GM18498 (cell line): Measurements from ENCODE around the gene CCDC141.

Experiments
- ATAC-seq: cut with Tn5 transposase; IDR thresholded peaks from one replicate; pipeline ENCODE4 v1.9.1; 2021; ENCODE audit warnings: mild to moderate bottlenecking, moderate library complexity; ENCODE audit not compliant: unreplicated experiment

CCDC141 gene

DNA sequence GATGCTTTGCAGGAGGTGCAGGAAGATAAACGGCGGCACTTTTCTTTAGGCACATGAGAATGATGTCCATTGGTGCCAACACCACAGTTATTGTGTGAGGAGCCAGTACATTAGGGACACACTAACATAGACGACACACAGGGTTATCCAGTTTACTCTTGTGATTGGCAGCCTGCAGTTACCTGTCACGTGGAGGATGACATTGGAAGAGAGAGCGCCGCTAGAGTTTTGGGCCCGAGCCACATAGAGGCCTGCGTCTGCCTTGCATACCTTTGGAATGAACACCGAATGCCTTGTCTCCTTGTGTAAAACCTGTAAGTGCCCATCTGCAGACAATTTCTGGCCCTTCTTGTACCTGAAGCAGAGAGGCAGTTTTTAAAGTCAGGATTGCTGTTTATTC lies 215.9 kb downstream of the CCDC141 start:
- ATAC-seq = no peak

DNA sequence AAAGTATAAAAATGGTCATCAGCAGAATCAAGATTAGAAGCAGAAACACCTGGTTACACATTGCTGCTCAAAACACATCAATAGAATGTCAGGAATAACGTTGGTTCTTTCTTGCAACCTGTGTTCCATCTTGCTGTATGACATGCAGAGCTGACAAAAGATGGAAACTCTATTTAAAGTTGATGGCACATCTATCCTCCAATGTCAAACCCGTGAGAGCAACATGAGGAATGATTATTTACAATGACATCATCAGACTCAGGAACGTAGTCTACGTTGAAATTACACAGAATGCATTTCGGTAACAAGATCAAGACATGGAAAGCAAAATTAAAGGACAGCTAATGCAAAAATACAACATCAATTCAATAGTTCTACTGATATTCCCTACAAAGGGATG lies 216.6 kb downstream of the CCDC141 start:
- ATAC-seq = no peak

DNA sequence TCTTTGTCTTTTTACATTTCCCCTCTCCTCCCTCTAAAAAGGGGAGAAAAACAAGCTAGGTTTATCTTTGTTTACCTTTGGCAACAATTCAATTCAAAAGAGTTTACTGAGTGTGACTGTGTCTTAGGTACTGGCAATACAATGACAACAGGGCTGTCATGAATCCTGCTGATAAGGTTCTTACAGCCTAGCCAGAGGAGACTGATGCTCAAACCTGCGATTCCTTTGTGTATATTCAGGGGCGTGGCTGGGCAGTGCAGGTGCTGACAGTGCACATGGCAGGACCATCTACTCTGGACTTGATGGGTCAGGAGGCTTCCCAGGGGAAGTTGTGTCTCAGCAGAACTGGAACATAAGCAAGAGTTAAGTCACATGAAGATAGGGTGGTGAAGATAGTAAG lies 219.5 kb downstream of the CCDC141 start:
- ATAC-seq = no peak

DNA sequence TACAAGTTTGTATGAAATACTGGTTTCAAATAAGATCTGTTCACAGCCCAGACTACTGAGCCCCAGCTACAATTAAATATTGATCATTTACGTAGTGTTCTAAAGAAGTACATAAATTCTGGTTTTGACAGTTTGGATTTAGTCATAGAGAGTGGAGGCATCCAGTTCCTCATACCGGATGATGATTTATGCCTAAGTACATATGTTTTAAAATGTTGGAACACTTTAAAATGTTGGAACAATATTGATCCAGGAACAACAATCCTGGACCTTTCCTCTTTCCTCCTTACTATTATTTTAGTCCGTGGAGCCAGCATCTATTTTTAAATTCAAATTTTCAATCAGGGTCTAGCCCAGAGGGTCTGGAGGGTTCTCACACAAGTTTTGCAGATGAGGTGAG lies 220.0 kb downstream of the CCDC141 start:
- no peak for ATAC-seq

DNA sequence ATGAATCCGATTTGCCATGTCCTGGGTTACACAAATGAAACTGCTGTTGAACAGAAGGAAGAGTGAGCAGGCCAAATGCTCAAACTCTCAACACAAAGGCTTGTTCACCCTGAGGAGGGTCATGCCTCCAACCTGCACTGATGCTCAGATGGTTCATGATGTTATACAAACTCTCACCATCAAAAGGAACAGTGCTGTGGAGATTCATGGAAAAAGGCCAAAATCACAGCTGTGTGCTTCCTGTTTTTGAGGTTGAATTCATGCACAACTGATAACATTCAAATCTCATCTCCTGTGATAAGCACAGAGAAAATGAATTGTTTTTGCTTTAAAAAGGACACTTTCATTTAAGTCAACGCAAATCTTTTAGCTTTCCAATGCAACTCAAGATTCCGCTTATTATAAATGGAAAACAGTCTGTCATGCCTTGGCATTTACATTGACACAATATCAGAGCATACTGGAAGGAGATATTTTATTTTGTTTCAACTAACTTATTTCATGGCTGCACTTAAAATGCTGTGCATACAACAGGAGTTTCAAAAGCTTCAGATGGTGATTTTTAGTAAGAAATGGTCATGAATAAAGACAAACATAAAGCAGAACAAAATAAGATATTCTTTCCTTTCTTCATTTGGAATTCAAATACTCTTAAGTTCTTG lies 220.5 kb downstream of the CCDC141 start:
- ATAC-seq = no peak

DNA sequence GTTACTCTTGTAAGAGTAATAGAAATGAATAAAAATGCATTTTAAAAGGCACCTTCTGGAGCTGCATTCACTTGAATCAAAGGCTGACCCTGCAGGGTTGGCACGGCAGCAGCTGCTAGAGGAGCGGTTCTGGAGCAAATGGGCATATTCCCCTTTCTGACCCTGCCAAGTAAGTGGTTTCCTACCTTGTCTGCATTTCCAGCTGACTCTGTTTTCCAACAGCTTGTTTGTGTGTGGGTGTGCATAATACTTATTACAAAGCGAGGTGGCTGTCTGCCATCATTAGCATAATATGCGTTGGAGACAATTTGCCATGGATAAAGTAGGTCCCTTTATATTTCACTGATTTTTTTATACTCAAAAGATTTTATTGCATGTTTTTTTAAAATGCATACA lies 221.5 kb downstream of the CCDC141 start:
- ATAC-seq = no peak

DNA sequence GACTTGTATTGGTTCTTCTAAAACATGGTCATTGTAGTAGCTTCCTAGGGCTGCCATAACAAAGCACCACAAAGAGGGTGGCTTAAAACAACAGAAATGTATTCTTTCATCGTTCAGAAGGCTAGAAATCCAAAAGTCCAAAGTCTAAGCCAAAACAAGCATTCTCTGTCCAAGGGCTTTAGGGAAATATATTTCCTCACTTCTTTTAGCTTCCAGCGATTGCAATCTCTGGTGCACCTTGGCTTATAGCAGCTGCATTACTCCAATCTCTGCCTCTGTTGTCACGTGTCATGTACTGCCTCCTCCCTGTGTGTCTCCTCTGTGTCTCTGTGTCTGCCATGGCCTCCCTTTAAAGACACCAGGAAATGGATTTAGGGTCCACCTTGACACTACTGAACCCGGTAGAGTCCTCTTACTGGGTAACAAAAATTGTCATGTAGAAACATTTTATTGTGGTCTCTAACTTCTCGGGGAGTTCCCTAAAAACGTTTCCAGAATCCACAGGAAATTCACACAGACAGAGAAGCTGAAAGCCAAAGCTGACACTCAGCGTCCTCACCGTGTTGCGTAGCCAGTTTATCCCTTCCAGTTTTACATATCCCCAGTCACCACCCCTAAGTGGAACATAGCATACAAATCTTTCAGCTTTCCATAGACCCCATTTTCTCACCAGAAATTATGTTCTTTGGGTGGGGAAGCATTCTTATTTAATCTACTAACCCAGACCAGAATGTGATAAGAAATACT lies 222.0 kb downstream of the CCDC141 start:
- ATAC-seq = no peak

DNA sequence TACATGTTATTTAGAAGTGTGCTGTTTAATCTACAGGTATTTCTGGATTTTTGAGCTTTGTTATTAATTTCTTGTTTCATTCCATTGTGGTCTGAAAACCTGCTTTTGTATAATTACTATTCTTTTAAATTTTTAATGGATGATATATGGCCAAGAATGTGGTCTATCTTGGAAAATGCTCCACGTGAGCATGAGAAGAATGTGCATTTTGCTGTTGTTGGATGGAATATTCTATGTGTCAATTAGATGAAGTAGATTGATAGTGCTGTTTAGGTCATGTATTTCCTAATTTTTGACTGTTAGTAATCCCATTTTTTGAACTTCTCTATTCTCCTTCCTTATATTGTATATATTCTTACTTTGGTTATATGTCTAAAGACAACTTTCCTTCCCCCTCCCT lies 222.8 kb downstream of the CCDC141 start:
- ATAC-seq = no peak

DNA sequence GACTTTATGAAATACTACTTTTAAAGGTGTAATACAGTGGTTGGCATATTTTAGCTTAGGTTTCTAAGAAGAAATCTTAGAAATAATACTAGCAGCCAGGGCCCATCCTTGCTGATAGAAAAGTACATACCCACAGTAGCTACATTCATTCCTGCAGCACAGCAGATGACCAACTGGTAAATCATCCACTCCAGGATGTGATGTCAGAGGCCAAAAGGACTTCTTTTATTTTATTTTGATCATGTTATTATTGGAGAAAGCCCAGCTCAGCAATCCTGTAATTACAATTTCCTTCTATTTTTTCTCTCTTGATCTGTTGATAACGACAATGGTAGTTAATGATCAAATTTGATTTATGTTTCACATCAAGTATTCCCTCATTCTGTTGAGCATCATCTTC lies 224.8 kb downstream of the CCDC141 start:
- no peak for ATAC-seq

DNA sequence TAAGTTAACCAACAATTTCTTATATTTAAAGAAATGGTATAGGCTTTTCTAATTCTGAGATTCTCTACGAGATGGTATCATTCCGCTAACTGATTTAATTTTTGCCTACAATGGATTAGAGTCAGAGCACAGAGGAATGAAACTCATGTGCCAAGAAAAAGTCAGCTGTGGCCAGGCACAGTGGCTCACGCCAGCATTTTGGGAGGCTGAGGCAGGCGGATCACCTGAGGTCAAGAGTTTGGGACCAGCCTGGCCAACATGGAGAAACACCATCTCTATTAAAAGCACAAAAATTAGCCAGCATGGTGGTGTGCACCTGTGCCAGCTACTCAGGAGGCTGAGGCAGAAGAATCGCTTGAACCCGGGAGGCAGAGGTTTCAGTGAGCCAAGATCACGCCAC lies 225.8 kb downstream of the CCDC141 start:
- ATAC-seq = no peak

DNA sequence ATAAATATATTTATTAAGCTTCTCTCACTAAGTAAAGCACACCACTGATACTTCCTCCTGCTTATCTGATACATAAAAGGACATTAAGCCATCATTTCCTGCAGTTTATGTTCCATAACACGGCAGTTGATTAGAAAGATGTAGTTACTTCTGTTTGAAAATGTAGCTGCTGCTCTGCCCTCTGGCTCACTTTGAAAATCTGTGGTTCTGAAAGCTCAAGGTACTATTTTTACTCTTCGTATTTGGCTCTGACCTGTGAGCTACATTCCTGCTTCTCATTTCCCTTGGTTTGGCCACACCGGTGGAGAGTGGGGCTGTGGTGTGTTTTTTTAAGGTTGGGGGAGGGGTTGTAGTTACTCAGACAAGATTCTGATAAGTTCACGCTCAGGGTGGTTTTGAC lies 229.9 kb downstream of the CCDC141 start:
- peak; percentile 87 for ATAC-seq

DNA sequence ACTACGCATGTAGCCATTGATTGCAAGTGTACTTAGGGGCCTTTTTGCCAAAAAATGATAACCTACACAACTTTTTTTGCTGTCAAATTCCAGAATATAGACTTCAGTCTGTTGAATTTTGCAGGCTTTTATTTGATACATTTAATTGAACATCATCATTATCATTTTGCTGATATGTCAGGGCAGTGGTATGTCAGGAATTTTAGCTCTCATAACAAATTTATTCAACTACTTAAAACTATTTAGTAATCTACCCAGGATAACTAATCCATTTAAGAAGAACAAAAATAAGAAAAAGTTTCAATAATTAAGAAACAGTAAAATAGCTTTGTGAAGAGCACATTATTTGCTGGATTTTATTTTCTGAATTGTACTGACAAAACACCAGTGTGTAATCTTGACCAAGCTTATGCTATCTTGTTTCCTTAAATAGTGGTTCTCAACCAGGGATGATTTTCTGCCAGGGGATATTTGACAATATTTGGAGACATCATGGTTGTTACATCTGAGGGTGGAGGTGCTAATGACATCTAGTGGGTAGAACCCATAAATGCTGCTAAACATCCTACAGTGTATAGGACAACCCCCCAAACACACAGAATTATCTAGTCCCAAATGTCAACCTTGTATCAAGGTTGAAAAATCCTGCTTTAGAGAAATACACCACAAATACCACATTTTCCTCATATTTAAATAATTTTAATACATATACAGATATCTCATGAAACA lies 230.6 kb downstream of the CCDC141 start:
- ATAC-seq = peak; percentile 37

DNA sequence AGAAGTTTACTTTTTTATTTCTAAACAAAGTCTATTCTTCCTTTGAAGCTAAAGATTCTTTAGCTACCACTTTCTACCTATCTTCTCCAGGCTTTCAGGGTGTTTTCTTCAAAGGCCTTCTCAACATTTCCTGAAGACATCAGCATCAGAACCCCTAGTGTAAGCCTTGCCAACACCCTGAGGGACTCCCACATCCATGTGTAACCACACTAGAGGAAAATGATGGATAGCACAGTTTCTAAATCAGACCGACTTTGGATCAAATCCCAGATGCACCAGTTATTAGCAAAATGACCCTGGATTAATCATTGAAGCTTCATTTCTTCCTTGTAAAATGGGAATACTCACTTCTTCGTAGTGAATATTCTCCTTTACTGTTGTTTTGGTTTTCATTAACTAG lies 238.0 kb downstream of the CCDC141 start:
- ATAC-seq = no peak

DNA sequence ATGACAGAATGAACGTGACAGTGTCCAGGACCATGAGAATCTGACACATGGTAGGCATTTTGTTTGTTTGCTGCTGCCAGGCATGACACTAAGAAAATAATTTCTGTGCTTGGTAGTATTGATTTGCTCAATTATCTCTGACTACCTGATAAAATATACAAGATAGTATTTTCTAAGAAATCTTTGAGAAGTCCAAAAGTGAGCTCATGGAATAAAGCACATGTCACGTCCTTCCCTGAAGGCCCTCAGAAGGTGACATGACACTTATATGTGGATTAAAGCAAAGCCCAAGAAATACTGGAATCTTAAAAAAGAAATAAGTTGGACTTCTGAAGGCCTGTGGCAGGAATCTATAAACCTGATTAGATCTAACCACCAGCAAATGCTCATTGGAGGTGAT lies 238.9 kb downstream of the CCDC141 start:
- no peak for ATAC-seq

DNA sequence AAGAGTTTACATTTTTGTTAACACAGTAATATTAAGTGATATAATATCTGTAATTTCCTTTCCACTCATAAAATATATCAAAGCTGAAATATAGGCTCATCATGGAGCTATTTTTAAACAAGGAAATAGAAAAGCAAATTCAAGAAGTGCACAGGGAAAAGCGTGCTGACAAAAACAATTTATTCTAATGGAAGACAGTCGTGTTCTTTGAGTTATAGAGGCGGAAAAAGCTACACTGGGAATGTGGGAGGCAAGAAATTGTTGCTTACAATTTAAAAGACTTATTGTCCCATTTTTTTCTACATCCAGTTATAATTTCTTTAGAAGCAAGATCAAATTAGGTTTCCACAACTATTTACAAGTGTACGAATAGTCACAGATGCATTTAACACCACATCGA lies 239.5 kb downstream of the CCDC141 start:
- no peak for ATAC-seq

DNA sequence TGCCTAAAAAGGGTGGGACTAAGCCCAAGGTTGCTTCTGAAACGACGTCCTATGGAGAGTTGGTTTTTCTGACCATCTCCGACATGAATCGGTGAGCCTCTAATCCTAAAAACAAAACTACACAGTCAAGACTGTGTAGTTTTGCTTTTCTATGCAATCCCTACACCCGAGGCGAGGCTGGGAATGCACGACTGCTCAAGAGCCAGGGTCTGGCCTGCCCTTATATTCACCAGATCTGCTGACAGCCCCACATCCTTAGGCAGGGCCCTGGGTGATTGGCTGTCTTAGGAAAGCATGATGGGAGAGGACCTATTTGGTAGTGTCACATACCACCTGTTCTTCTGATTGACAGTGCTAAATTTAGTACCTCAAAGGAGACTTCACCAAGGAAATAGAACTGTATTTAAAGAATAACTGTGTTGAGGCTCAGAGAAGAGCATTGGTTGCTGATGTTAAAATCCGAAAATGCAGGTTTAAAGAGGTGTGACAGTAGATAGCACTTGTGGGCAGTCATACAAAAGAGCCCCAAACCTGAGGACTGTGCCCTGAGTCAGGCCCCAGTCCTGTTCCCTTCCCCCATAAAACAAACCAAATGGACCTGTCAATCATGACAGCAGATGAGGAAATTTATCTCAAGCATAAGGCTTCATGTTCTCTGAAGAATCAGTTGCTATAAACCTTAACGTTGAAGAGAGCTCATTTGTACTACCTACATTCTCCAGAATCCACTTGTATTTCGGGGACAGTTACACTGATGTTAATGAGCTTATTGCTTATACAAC lies 242.5 kb downstream of the CCDC141 start, which contains the start of gene TTN:
TSS of gene TTN (minus strand) at position 197 of the 782 bp plus-strand sequence. CDS start 2,781 bp downstream, outside the sequence.
- ATAC-seq = no peak

DNA sequence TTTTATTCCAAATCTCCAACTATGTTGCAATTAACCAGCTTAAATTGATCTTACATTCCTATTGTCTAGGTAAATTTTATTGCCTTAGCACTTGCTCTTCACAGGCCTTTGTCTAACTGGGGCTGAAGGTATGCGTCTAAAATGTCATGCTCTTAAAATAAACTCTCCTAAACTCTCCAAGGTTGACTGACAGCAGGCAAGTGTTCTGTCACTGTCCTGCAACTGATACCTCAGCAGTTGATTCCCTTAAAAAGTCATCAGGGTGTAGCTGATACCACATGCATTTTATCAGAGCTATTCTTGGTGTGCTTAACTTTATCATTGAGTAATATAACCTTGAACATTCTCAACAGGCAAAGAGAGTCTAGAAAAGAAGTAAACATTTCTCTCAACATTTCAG lies 243.4 kb downstream of the CCDC141 start:
- no peak for ATAC-seq

DNA sequence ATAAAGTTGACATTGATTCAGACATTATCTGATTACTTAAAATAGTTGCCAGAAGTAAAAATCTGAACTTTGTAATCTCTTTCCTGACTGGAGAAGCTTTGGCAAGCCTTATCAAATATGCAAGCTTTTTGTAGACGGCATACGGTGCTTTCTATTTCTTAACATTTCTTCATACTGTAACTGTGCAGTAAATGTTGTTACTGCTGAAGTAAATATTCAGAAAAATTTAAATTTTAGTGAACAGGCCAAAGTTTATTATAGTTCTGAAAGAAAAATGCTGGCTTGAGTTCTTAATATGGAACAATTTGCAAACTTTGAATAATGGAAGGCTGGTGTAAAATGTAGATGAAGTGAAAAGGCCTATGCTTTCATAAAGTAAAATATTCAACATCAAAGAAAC lies 244.5 kb downstream of the CCDC141 start:
- no peak for ATAC-seq

DNA sequence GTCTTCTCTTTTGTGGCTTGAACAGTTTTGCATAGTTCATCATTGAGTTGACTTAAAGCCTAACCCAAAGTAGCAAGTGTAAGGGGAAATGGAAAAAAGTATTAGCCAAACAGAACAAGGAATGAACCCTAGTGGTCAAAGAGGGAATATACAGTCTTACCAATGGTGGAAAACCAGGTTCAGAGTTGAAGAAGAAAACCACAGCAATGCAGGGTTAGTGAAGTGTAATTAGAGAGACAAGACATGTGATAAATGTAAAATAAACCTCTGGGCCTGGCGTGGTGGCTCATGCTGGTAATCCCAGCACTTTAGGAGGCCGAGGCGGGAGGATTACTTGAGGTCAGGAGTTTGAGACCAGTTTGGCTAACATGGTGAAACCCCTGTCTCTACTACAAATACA lies 245.1 kb downstream of the CCDC141 start:
- peak; percentile 62 for ATAC-seq

DNA sequence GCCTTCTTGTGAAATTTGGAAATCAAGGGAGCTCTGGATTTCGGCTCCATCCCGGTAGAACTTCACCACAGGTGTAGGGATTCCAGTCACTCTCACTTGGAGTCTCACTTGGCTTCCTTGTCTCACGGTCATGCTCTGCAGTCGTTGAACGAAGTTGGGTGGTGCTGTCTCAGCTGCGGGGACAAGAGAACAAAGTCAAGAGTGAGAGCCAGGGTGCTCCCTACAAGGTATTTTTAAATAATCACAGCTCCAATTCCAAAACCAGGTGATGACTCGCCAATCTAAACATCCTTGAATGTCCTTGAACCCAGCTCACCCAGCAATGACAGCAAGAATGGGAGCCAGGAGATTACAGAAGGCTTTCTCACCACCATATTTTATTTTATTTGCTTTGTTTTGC lies 249.4 kb downstream of the CCDC141 start:
- ATAC-seq = no peak

DNA sequence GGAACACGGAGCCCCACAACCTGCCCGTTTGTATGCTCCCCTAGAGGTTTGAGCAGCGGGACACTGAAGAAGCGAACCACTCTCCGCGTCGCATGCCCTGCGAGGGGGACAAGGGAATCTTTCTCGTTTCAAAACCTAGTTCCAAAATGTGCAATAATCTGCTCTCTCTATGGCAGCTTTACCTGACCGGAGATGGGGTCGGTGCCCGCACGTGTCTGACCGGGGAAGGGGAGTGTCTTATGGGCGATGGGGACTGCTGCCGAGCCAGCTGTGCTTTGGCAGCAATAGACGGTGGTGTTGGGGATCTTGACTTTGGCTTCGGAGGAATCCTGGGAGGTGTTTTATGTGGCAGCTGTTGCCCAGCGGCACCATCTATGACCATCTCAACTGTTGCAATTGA lies 250.6 kb downstream of the CCDC141 start:
- ATAC-seq = no peak
